Astrocyte (in vitro differentiated cells and primary cell): Measurements from ENCODE around the gene COL23A1. TPM values are rescaled to one million over a fixed set of nuclear protein-coding genes. Genes with fewer than 3 reads are reported as not detected.

Experiments
- DNase-seq: peaks from one replicate; pipeline ENCODE4 v3.0.0-alpha.2; 2010; ENCODE audit warnings: low read depth
- FAIRE-seq: peaks from 2 replicates; lab custom pipeline; 2011; peaks lifted over from hg19 to GRCh38; lab: Jason Lieb, UNC
- H2AFZ ChIP-seq: 2 replicates; pipeline ENCODE4 v1.6.0; 2012; ENCODE audit warnings: low read depth, low read length, inconsistent platforms
- H3K27ac ChIP-seq: 2 replicates; pipeline ENCODE4 v1.5.1; 2011; ENCODE audit warnings: low read depth, low read length, inconsistent platforms
- H3K27me3 ChIP-seq: 2 replicates; pipeline ENCODE4 v1.6.0; 2011; ENCODE audit warnings: low read length, inconsistent platforms; ENCODE audit not compliant: insufficient read depth
- H3K36me3 ChIP-seq: 2 replicates; pipeline ENCODE4 v1.5.1; 2011; ENCODE audit warnings: low read length, inconsistent platforms; ENCODE audit not compliant: insufficient read depth
- H3K4me1 ChIP-seq: 2 replicates; pipeline ENCODE4 v1.5.1; 2011; ENCODE audit warnings: low read length, inconsistent platforms; ENCODE audit not compliant: insufficient read depth
- H3K4me2 ChIP-seq: 2 replicates; pipeline ENCODE4 v1.6.0; 2012; ENCODE audit warnings: low read length, inconsistent platforms
- H3K4me3 ChIP-seq: 2 replicates; pipeline ENCODE4 v1.5.1; 2011; ENCODE audit warnings: low read depth, mild to moderate bottlenecking, low read length, inconsistent platforms; ENCODE audit not compliant: insufficient read depth
- H3K79me2 ChIP-seq: 2 replicates; pipeline ENCODE4 v1.6.0; 2012; ENCODE audit warnings: mild to moderate bottlenecking, low read length, inconsistent platforms; ENCODE audit not compliant: insufficient read depth
- H3K9ac ChIP-seq: 2 replicates; pipeline ENCODE4 v1.6.0; 2012; ENCODE audit warnings: mild to moderate bottlenecking, low read length, inconsistent platforms
- H3K9me3 ChIP-seq: 2 replicates; pipeline ENCODE4 v1.5.1; 2012; ENCODE audit warnings: low read depth, mild to moderate bottlenecking, low read length, inconsistent platforms; ENCODE audit not compliant: insufficient read depth
- H4K20me1 ChIP-seq: 2 replicates; pipeline ENCODE4 v1.6.0; 2012; ENCODE audit warnings: low read length, inconsistent platforms; ENCODE audit not compliant: insufficient read depth
- H3K27ac Mint-ChIP-seq: one replicate; pipeline ENCODE4 v1.8.0; 2021; ENCODE audit warnings: mild to moderate bottlenecking, mixed read lengths; ENCODE audit not compliant: unreplicated experiment
- H3K27me3 Mint-ChIP-seq: one replicate; pipeline ENCODE4 v1.8.0; 2021; ENCODE audit warnings: low read depth, mixed read lengths; ENCODE audit not compliant: unreplicated experiment
- H3K36me3 Mint-ChIP-seq: one replicate; pipeline ENCODE4 v1.8.0; 2021; ENCODE audit warnings: low read depth, mixed read lengths; ENCODE audit not compliant: unreplicated experiment
- H3K4me1 Mint-ChIP-seq: one replicate; pipeline ENCODE4 v1.8.0; 2021; ENCODE audit warnings: low read depth, mixed read lengths; ENCODE audit not compliant: unreplicated experiment
- H3K4me3 Mint-ChIP-seq: one replicate; pipeline ENCODE4 v1.8.0; 2021; ENCODE audit warnings: mild to moderate bottlenecking, moderate library complexity, mixed read lengths; ENCODE audit not compliant: unreplicated experiment
- H3K9me3 Mint-ChIP-seq: one replicate; pipeline ENCODE4 v1.8.0; 2021; ENCODE audit warnings: mild to moderate bottlenecking, mixed read lengths; ENCODE audit not compliant: unreplicated experiment
- EZH2 ChIP-seq: IDR thresholded peaks from 2 replicates; pipeline ENCODE4 v1.6.1; 2012; ENCODE audit warnings: mild to moderate bottlenecking, low read length, inconsistent platforms; ENCODE audit not compliant: insufficient read depth
- total RNA-seq: library from RNA; stranded (reverse); gene quantifications from 2 replicates; pipeline ENCODE4 v1.2.1, GENCODE V29; 2021
- TF ChIP-seq, protein P1 (sequence below): IDR thresholded peaks from 2 replicates; pipeline ENCODE4 v1.5.1; 2011; ENCODE audit warnings: low read depth, mild to moderate bottlenecking, inconsistent platforms, low read length, moderate library complexity; ENCODE audit not compliant: insufficient read depth

The COL23A1 gene
- total RNA-seq, 1 donor from 2014 or later = 0.16 TPM

DNA sequence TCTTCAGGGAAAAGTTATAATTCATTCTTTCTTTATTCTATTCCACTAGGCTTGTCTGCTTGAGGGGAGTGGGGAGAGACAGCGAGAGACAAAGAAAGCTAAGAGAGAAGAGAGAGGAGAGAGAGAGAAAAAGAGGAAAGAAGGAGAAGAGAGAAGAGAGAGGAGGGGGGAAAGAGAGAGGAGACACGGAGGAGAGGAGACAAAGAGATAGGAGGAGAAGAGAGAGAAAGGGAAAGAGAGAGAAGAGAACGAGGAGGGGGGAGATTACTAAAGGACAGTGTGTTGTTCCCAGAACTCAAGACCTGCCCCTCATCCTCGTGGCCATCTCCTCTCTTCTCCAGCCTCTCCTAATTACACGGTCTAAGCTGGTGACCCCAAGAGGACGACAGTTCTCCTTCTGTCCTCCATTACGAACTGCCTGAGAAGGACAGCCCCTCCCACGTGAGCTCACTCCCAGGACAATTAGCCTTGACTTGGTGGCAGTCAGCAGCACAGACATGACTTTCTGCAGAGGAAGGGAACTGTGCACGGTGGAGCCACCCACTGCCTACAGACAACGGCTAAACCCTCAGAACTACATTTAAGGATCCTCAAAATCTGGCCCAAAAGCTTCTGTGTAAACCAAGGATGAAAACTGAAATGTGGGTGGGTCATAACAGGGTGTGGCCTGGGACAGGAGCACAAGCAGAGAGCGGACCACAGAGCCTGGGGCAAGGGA is 99.1 kb downstream of the COL23A1 start:
- TF ChIP-seq EZH2 = no peak
- TF ChIP-seq, protein P1, sequence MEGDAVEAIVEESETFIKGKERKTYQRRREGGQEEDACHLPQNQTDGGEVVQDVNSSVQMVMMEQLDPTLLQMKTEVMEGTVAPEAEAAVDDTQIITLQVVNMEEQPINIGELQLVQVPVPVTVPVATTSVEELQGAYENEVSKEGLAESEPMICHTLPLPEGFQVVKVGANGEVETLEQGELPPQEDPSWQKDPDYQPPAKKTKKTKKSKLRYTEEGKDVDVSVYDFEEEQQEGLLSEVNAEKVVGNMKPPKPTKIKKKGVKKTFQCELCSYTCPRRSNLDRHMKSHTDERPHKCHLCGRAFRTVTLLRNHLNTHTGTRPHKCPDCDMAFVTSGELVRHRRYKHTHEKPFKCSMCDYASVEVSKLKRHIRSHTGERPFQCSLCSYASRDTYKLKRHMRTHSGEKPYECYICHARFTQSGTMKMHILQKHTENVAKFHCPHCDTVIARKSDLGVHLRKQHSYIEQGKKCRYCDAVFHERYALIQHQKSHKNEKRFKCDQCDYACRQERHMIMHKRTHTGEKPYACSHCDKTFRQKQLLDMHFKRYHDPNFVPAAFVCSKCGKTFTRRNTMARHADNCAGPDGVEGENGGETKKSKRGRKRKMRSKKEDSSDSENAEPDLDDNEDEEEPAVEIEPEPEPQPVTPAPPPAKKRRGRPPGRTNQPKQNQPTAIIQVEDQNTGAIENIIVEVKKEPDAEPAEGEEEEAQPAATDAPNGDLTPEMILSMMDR = no peak
- H3K4me1 Mint-ChIP-seq = peaks cover 15% of the 10 kb centered on the region
- peaks cover 14% of the 10 kb centered on the region for H3K9me3 ChIP-seq
- no peak overlapping the region for H2AFZ ChIP-seq
- H3K36me3 Mint-ChIP-seq = no peaks in the 10 kb centered on the region
- no peaks in the 10 kb centered on the region for H3K79me2 ChIP-seq
- no peak overlapping the region for H3K27ac ChIP-seq
- H3K27me3 ChIP-seq = no peaks in the 10 kb centered on the region
- no peaks in the 10 kb centered on the region for H3K4me1 ChIP-seq
- FAIRE-seq (no peak), DNase-seq (no peak)
- no peak overlapping the region for H3K27ac Mint-ChIP-seq
- peaks cover 14% of the 10 kb centered on the region for H3K9me3 Mint-ChIP-seq
- no peak overlapping the region for H3K4me3 Mint-ChIP-seq
- no peaks in the 10 kb centered on the region for H4K20me1 ChIP-seq
- no peak overlapping the region for H3K4me2 ChIP-seq
- H3K9ac ChIP-seq = no peak overlapping the region
- H3K36me3 ChIP-seq = no peaks in the 10 kb centered on the region
- H3K27me3 Mint-ChIP-seq = peaks cover 21% of the 10 kb centered on the region
- H3K4me3 ChIP-seq = no peak overlapping the region

DNA sequence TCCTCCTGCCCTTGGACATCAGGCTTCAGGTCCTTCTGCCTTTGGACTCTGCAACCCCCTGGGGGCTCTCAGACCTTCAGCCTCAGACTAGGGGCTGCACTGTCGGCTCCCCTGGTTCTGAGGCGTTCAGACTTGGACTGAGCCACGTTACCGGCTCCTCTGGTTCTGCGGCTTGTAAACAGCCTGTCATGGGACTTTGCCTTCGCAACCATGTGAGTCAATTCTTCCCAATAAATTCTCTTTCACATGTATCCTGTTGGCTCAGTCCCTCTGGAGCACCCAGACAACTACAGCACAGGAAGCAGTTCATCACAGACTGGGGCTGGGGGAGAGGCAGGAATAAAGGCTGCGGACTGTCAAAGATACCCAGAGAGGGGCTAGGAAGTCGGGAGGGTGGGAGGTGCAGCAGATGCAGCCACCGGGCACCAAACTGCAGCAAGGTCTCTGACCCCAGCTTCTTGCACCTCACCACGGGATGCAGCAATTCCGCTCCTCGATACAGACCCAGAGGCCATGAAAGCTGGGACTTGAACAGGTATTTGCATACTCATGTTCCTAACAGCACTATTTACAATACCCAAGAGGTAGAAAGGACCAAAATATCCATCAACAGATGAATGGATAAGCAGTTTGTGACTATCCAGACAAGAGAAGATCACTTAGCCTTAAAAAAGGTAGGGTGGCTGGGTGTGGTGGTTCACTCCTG is 100.8 kb downstream of the COL23A1 start:
- Histone ChIP-seq H3K4me2 (no peak overlapping the region), H3K9ac (no peak overlapping the region), H3K4me3 (no peak overlapping the region), H4K20me1 (no peaks in the 10 kb centered on the region), H3K36me3 (no peaks in the 10 kb centered on the region), H2AFZ (no peak overlapping the region), H3K79me2 (no peaks in the 10 kb centered on the region), H3K9me3 (peaks cover 9% of the 10 kb centered on the region), H3K4me1 (no peaks in the 10 kb centered on the region), H3K27ac (no peak overlapping the region), H3K27me3 (no peaks in the 10 kb centered on the region)
- H3K4me1 Mint-ChIP-seq = peaks cover 10% of the 10 kb centered on the region
- no peaks in the 10 kb centered on the region for H3K36me3 Mint-ChIP-seq
- FAIRE-seq (no peak), DNase-seq (no peak)
- no peak overlapping the region for H3K27ac Mint-ChIP-seq
- H3K27me3 Mint-ChIP-seq = peaks cover 20% of the 10 kb centered on the region
- peaks cover 14% of the 10 kb centered on the region for H3K9me3 Mint-ChIP-seq
- no peak overlapping the region for H3K4me3 Mint-ChIP-seq
- TF ChIP-seq EZH2 = no peak
- TF ChIP-seq, protein P1 = no peak

GRCh38 chr5:178488696-178489095 is 101.5 kb downstream of the COL23A1 start:
- Mint-ChIP-seq H3K27ac (no peak overlapping the region), H3K4me3 (no peak overlapping the region)
- H4K20me1 ChIP-seq = no peaks in the 10 kb centered on the region

More at GRCh38 chr5:178488696-178489095, 101.5 kb downstream of the COL23A1 start:
- Histone ChIP-seq H2AFZ (no peak overlapping the region), H3K4me1 (no peaks in the 10 kb centered on the region), H3K9me3 (peaks cover 9% of the 10 kb centered on the region), H3K27me3 (no peaks in the 10 kb centered on the region), H3K36me3 (no peaks in the 10 kb centered on the region), H3K27ac (no peak overlapping the region), H3K79me2 (no peaks in the 10 kb centered on the region), H3K4me3 (no peak overlapping the region), H3K9ac (no peak overlapping the region), H3K4me2 (no peak overlapping the region)
- FAIRE-seq (no peak), DNase-seq (no peak)
- Mint-ChIP-seq H3K27me3 (peaks cover 20% of the 10 kb centered on the region), H3K9me3 (peaks cover 14% of the 10 kb centered on the region), H3K36me3 (no peaks in the 10 kb centered on the region), H3K4me1 (peaks cover 10% of the 10 kb centered on the region)
- TF ChIP-seq EZH2 = no peak
- TF ChIP-seq, protein P1 = no peak
